ENCODE results near the gene PSG4.
"Not testable (repeated sequence)": the region's sequence is repeated elsewhere in the genome, so short reads cannot be mapped to it uniquely, and the experiment has no call there.

DNA sequence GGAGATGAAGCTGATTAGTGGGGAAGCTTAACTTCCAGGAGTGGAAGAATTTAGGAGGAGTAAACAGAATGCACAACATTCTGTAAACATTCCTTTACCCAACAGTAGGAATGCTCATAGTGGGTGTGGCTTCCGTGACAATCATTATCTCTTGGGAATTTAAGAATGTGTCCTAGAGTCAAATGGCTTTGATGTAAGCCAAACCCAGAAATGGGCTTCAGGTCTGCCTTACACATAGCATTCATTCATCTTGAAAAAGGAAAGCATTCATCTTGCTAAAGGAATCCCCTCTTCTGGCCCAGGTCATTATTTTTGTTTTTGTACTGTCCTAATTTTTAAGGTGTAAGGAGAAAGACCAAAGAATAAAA is 43.2 kb upstream of the PSG4 start:
- TF ChIP-seq, protein P1, sequence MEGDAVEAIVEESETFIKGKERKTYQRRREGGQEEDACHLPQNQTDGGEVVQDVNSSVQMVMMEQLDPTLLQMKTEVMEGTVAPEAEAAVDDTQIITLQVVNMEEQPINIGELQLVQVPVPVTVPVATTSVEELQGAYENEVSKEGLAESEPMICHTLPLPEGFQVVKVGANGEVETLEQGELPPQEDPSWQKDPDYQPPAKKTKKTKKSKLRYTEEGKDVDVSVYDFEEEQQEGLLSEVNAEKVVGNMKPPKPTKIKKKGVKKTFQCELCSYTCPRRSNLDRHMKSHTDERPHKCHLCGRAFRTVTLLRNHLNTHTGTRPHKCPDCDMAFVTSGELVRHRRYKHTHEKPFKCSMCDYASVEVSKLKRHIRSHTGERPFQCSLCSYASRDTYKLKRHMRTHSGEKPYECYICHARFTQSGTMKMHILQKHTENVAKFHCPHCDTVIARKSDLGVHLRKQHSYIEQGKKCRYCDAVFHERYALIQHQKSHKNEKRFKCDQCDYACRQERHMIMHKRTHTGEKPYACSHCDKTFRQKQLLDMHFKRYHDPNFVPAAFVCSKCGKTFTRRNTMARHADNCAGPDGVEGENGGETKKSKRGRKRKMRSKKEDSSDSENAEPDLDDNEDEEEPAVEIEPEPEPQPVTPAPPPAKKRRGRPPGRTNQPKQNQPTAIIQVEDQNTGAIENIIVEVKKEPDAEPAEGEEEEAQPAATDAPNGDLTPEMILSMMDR (IDR thresholded peaks at IDR 0.05), result not testable (repeated sequence)
- not testable (repeated sequence) for TF ChIP-seq POLR2A (IDR thresholded peaks at IDR 0.05)
